ENCODE results near the gene PDK1. TPM values are rescaled to one million over a fixed set of nuclear protein-coding genes. Genes with fewer than 3 reads are reported as not detected.
A peak's percentile ranks its signal among the peaks of the same experiment; 100 is the strongest.

Gene PDK1
- total RNA-seq, 2 donors from 2014 or later = 24.7 to 27.3 TPM

DNA sequence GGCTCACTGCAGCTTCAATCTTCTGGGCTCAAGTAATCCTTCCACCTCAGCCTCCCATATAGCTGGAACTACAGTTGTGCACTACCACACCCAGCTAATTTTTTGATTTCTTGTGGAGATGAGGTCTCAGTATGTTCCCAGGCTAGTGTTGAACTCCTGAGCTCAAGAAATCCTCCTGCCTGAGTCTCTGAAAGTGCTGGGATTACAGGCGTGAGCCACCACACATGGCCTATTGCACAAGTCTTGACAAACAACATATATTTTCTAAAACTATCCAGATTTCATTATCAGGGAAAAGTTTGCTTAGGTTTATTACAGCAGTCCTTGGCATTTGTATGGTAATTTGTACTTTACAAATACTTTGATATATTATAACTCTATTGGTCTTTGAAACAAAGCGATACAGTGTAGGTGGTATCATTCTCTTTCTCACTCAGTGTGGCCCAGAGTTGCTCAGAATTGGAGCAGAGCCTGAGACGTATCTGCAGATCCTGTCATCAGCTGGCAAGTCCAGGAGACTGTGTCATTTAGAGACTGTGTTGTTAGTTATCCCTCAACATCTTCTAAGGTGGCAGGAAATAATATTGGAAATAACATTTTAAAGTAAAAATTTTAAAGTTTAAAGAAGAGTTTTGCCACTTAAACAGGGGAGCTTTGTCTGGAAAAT lies 41.4 kb downstream of the PDK1 start:
- H3K9me3 Mint-ChIP-seq = no peaks in the 10 kb centered on the region
- peaks cover 43% of the 10 kb centered on the region for H3K36me3 ChIP-seq (ENCODE audit: control insufficient read depth, insufficient read depth, low read length)
- TF ChIP-seq, protein P1, sequence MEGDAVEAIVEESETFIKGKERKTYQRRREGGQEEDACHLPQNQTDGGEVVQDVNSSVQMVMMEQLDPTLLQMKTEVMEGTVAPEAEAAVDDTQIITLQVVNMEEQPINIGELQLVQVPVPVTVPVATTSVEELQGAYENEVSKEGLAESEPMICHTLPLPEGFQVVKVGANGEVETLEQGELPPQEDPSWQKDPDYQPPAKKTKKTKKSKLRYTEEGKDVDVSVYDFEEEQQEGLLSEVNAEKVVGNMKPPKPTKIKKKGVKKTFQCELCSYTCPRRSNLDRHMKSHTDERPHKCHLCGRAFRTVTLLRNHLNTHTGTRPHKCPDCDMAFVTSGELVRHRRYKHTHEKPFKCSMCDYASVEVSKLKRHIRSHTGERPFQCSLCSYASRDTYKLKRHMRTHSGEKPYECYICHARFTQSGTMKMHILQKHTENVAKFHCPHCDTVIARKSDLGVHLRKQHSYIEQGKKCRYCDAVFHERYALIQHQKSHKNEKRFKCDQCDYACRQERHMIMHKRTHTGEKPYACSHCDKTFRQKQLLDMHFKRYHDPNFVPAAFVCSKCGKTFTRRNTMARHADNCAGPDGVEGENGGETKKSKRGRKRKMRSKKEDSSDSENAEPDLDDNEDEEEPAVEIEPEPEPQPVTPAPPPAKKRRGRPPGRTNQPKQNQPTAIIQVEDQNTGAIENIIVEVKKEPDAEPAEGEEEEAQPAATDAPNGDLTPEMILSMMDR (conservative IDR thresholded peaks at IDR 0.05) = no peak

DNA sequence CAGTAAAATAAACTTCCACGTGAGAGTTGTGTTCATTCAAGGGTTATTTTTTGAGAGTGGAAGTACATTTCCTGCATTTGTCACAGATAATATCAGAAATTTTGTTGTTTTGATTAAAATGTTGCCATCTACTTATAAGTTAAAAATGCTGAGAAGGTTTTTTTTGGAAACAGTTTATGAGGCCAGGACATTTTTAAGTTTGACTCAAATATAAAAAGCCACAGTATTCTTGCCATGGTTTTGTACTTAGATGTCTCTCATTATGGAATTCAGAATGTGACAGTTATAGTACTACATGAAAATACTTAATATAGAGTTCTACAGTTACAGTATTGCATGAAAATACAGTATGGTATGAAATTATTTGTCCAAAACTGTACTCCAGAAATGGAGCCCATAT lies 44.1 kb downstream of the PDK1 start:
- Mint-ChIP-seq H3K4me3 (no peak overlapping the region), H3K9me3 (no peaks in the 10 kb centered on the region), H3K27ac (no peak overlapping the region), H3K4me1 (peaks cover 15% of the 10 kb centered on the region), H3K36me3 (ENCODE audit: low read depth) (peaks cover 11% of the 10 kb centered on the region), H3K27me3 (ENCODE audit: insufficient read depth) (no peaks in the 10 kb centered on the region)
- no peak overlapping the region for H3K9ac ChIP-seq (ENCODE audit: extremely low read depth, low read length, poor library complexity, severe bottlenecking)
- peaks cover 23% of the 10 kb centered on the region for H3K36me3 ChIP-seq (ENCODE audit: control insufficient read depth, insufficient read depth, low read length)
- no peaks in the 10 kb centered on the region for H3K9me3 ChIP-seq (ENCODE audit: control insufficient read depth, low read length)
- no peak overlapping the region for H3K4me3 ChIP-seq (ENCODE audit: low read length)
- TF ChIP-seq, protein P1 (conservative IDR thresholded peaks at IDR 0.05) = no peak
- H3K27ac ChIP-seq (ENCODE audit: low read depth, low read length) = no peak overlapping the region
- H3K4me1 ChIP-seq (ENCODE audit: control insufficient read depth, insufficient read depth, low read length) = peaks cover 6% of the 10 kb centered on the region
- WGBS, 2 experiments (ENCODE audit: insufficient coverage in 1 of 2, insufficient read length in 1 of 2) = 100% methylated on average over 1 of the region's 1 CpG; no CpG with 5 or more reads in 1 of the 2 experiments
- DNase-seq = no peak
- no peaks in the 10 kb centered on the region for H3K27me3 ChIP-seq (ENCODE audit: control insufficient read depth, insufficient read depth, low read length, poor library complexity, severe bottlenecking)

More for the DNA sequence above, 41.4 kb downstream of the PDK1 start:
- Mint-ChIP-seq H3K4me3 (no peak overlapping the region), H3K4me1 (peaks cover 17% of the 10 kb centered on the region), H3K27ac (no peak overlapping the region), H3K36me3 (ENCODE audit: low read depth) (peaks cover 15% of the 10 kb centered on the region), H3K27me3 (ENCODE audit: insufficient read depth) (no peaks in the 10 kb centered on the region)
- WGBS, 2 experiments (ENCODE audit: insufficient coverage in 1 of 2, insufficient read length in 1 of 2) = 90 to 94% methylated on average over 2 to 3 of the region's 3 CpGs
- H3K4me3 ChIP-seq (ENCODE audit: low read length) = no peak overlapping the region
- no peaks in the 10 kb centered on the region for H3K9me3 ChIP-seq (ENCODE audit: control insufficient read depth, low read length)
- H3K27ac ChIP-seq (ENCODE audit: low read depth, low read length) = no peak overlapping the region
- H3K9ac ChIP-seq (ENCODE audit: extremely low read depth, low read length, poor library complexity, severe bottlenecking) = no peak overlapping the region
- peaks cover 3% of the 10 kb centered on the region for H3K4me1 ChIP-seq (ENCODE audit: control insufficient read depth, insufficient read depth, low read length)
- no peaks in the 10 kb centered on the region for H3K27me3 ChIP-seq (ENCODE audit: control insufficient read depth, insufficient read depth, low read length, poor library complexity, severe bottlenecking)
- DNase-seq = no peak

DNA sequence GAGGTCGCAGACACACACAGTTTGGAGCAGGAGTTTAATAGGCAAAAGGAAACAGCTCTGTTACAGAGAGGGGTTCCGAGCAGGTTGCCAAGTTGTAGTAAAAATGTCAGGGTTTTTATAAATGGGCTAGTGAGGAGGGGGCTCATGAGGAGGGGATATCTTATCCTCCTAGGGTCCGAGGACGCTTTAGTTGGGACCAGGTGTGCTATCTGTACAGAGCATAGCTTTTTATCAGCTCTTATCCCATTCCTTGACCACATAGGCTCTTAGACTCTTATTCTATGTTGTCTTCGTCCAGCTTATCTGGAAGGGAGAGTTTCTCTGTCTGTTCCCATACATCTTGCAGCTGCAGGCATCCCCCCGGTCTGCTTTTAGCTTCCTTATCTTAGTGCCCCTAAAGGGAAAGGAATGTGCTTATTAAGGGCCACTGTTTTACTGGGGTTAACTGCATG lies 44.7 kb downstream of the PDK1 start:
- WGBS, 2 experiments (ENCODE audit: insufficient coverage in 1 of 2, insufficient read length in 1 of 2) = 74% methylated on average over 5 to 6 of the region's 6 CpGs
- Histone ChIP-seq H3K36me3 (ENCODE audit: control insufficient read depth, insufficient read depth, low read length) (peaks cover 20% of the 10 kb centered on the region), H3K4me3 (ENCODE audit: low read length) (peak overlapping the region; percentile 12), H3K27ac (ENCODE audit: low read depth, low read length) (no peak overlapping the region), H3K4me1 (ENCODE audit: control insufficient read depth, insufficient read depth, low read length) (peaks cover 6% of the 10 kb centered on the region), H3K9ac (ENCODE audit: extremely low read depth, low read length, poor library complexity, severe bottlenecking) (no peak overlapping the region), H3K27me3 (ENCODE audit: control insufficient read depth, insufficient read depth, low read length, poor library complexity, severe bottlenecking) (no peaks in the 10 kb centered on the region), H3K9me3 (ENCODE audit: control insufficient read depth, low read length) (no peaks in the 10 kb centered on the region)
- peak overlapping the region; percentile 84 for H3K27ac Mint-ChIP-seq
- no peaks in the 10 kb centered on the region for H3K9me3 Mint-ChIP-seq
- H3K27me3 Mint-ChIP-seq (ENCODE audit: insufficient read depth) = no peaks in the 10 kb centered on the region
- H3K36me3 Mint-ChIP-seq (ENCODE audit: low read depth) = peaks cover 11% of the 10 kb centered on the region
- peaks cover 15% of the 10 kb centered on the region for H3K4me1 Mint-ChIP-seq
- no peak overlapping the region for H3K4me3 Mint-ChIP-seq
- no peak for DNase-seq
- TF ChIP-seq, protein P1 (conservative IDR thresholded peaks at IDR 0.05) = no peak

All from endodermal cell (in vitro differentiated cells).